ENCODE results near the gene ADORA3. TPM values are rescaled to one million over a fixed set of nuclear protein-coding genes. Genes with fewer than 3 reads are reported as not detected.

The ADORA3 gene
- total and polyA plus RNA-seq, 8 donors = 0.32 to 7.3 (median 1.2) TPM

GRCh38 chr1:111469539-111469938 lies 33.9 kb downstream of the ADORA3 start:
- Histone ChIP-seq H3K9me3 (no peaks in the 10 kb centered on the region), H3K36me3 (no peaks in the 10 kb centered on the region), H3K27ac (no peak overlapping the region), H3K27me3 (no peaks in the 10 kb centered on the region), H3K4me3 (no peak overlapping the region), H3K4me1 (peaks cover 0 to 7% (median 0%) of the 10 kb centered on the region in 3 donors)
- FAIRE-seq (no peak), DNase-seq (no peak), ATAC-seq (no peak)
- TF ChIP-seq CTCF (IDR thresholded peaks at IDR 0.05) = no peak
- intact Hi-C loops (cut with DNase I) = no loop called here

GRCh38 chr1:111468717-111469100 lies 34.7 kb downstream of the ADORA3 start:
- Histone ChIP-seq H3K4me3 (no peak overlapping the region), H3K27me3 (no peaks in the 10 kb centered on the region), H3K9me3 (no peaks in the 10 kb centered on the region), H3K27ac (peak overlapping the region in 1 of 4 donors; percentile 19), H3K36me3 (no peaks in the 10 kb centered on the region), H3K4me1 (peaks cover 0 to 7% (median 5%) of the 10 kb centered on the region in 3 donors)
- ATAC-seq (no peak), DNase-seq (no peak), FAIRE-seq (no peak)
- intact Hi-C loops (cut with DNase I) = no loop called here
- TF ChIP-seq CTCF (IDR thresholded peaks at IDR 0.05) = no peak

- ATAC-seq = peak; percentile 12 to 71 (median 53)
- peaks cover 0 to 13% (median 11%) of the 10 kb centered on the region in 3 donors for H3K4me1 ChIP-seq
- H3K27ac ChIP-seq = peak overlapping the region in 1 of 4 donors; percentile 19
- TF ChIP-seq CTCF (IDR thresholded peaks at IDR 0.05) = no peak
- intact Hi-C loops (cut with DNase I) = no loop called here
- DNase-seq = no peak
- no peaks in the 10 kb centered on the region for H3K9me3 ChIP-seq
- 73 to 87% methylated on average over 2 of the region's 2 CpGs for WGBS, 2 donors
- no peak overlapping the region for H3K4me3 ChIP-seq
- no peak for FAIRE-seq
- no peaks in the 10 kb centered on the region for H3K27me3 ChIP-seq
- H3K36me3 ChIP-seq = no peaks in the 10 kb centered on the region
These were observed 35.3 kb downstream of the ADORA3 start for GRCh38 chr1:111467865-111468716.

GRCh38 chr1:111466480-111466879 lies 37.0 kb downstream of the ADORA3 start:
- H3K4me1 ChIP-seq = peaks cover 6 to 23% (median 19%) of the 10 kb centered on the region in 3 donors
- FAIRE-seq (no peak), DNase-seq (no peak), ATAC-seq (no peak)
- no peaks in the 10 kb centered on the region for H3K27me3 ChIP-seq
- peaks cover 0 to 8% (median 0%) of the 10 kb centered on the region in 3 donors for H3K36me3 ChIP-seq
- H3K27ac ChIP-seq = no peak overlapping the region
- no peak for TF ChIP-seq CTCF (IDR thresholded peaks at IDR 0.05)
- WGBS, 2 donors = 0 to 1% methylated on average over 1 of the region's 1 CpG
- intact Hi-C loops (cut with DNase I) = no loop called here
- H3K4me3 ChIP-seq = no peak overlapping the region
- no peaks in the 10 kb centered on the region for H3K9me3 ChIP-seq

GRCh38 chr1:111465754-111466153 lies 37.7 kb downstream of the ADORA3 start:
- ATAC-seq (no peak), FAIRE-seq (no peak), DNase-seq (no peak)
- WGBS, 2 donors = 97% methylated on average over 2 of the region's 2 CpGs
- Histone ChIP-seq H3K4me3 (no peak overlapping the region), H3K27me3 (no peaks in the 10 kb centered on the region), H3K36me3 (peaks cover 0 to 15% (median 0%) of the 10 kb centered on the region in 3 donors), H3K27ac (no peak overlapping the region), H3K9me3 (no peaks in the 10 kb centered on the region), H3K4me1 (peaks cover 6 to 23% (median 19%) of the 10 kb centered on the region in 3 donors)
- intact Hi-C loops (cut with DNase I) = no loop called here
- no peak for TF ChIP-seq CTCF (IDR thresholded peaks at IDR 0.05)
